Dedifferentiated amniotic fluid mesenchymal stem cell (primary cell): ENCODE data around the gene TUBB8B.
"Not testable (repeated sequence)": the region's sequence is repeated elsewhere in the genome, so short reads cannot be mapped to it uniquely, and the experiment has no call there.

Experiments
- DNase-seq: peaks from one replicate; pipeline ENCODE4 v3.0.0-alpha.2; 2016; ENCODE audit errors: extremely low spot score

Gene TUBB8B

DNA sequence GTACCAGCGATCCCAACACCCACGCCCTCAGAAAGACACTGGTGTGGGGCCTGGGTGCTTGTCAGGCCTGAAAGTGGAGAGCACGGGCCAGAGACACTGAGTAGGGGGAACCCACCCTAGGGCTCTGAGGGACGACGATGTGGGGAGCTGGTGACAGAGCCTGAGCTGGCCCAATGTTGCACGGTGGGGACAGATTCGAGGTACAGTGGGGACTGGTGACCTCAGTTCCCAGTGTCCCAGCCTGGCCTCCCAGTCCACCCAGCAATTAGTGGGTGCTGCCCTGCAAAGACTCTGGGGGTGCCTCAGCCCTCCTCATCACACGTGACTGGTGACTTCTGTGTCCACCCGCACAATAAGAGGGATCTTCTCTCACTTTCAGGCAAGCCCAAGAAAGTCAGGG, 36.6 kb downstream of the TUBB8B start:
- not testable (repeated sequence) for DNase-seq

DNA sequence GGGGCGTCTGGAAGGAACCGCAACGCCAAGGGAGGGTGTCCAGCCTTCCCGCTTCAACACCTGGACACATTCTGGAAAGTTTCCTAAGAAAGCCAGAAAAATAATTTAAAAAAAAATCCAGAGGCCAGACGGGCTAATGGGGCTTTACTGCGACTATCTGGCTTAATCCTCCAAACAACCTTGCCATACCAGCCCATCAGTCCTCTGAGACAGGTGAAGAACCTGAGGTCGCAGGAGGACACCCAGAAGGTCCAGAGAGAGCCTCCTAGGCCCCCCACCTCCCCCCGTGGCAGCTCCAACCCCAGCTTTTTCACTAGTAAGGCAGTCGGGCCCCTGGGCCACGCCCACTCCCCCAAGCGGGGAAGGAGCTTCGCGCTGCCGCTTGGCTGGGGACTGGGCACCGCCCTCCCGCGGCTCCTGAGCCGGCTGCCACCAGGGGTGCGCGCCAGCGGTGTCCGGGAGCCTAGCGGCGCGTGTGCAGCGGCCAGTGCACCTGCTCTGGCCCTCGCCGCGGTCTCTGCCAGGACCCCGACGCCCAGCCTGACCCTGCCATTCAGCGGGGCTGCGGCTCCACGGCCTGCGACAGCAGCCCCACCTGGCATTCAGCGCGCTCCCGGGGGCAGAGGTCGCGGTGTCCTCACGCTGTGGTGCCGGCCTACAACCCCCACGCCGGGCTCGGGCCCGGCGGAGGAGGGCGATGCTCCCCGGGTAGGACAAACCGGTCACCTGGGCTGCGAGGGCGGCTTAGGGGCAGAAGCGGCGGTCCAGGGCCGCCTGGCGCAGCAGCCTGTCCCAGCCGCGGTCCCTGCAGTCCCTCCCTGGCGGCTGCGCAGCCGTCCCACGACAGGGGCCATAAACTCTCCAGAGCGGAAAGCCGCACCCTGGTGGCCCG, 37.8 kb downstream of the TUBB8B start:
- not testable (repeated sequence) for DNase-seq

DNA sequence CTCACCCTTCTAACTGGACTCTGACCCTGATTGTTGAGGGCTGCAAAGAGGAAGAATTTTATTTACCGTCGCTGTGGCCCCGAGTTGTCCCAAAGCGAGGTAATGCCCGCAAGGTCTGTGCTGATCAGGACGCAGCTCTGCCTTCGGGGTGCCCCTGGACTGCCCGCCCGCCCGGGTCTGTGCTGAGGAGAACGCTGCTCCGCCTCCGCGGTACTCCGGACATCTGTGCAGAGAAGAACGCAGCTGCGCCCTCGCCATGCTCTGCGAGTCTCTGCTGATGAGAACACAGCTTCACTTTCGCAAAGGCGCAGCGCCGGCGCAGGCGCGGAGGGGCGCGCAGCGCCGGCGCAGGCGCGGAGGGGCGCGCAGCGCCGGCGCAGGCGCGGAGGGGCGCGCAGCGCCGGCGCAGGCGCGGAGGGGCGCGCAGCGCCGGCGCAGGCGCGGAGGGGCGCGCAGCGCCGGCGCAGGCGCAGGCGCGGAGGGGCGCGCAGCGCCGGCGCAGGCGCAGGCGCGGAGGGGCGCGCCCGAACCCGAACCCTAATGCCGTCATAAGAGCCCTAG, 38.7 kb downstream of the TUBB8B start:
- DNase-seq = not testable (repeated sequence)

DNA sequence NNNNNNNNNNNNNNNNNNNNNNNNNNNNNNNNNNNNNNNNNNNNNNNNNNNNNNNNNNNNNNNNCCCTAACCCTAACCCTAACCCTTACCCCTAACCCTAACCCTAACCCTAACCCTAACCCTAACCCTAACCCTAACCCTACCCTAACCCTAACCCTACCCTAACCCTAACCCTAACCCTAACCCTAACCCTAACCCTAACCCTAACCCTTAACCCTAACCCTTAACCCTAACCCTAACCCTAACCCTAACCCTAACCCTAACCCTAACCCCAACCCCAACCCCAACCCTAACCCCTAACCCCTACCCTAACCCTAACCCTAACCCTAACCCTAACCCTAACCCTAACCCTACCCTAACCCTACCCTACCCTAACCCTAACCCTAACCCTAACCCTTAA, 39.5 kb downstream of the TUBB8B start:
- not testable (repeated sequence) for DNase-seq
